Measurements from ENCODE around the gene CCN6.
"Not testable (repeated sequence)": the region's sequence is repeated elsewhere in the genome, so short reads cannot be mapped to it uniquely, and the experiment has no call there.

Gene CCN6

DNA sequence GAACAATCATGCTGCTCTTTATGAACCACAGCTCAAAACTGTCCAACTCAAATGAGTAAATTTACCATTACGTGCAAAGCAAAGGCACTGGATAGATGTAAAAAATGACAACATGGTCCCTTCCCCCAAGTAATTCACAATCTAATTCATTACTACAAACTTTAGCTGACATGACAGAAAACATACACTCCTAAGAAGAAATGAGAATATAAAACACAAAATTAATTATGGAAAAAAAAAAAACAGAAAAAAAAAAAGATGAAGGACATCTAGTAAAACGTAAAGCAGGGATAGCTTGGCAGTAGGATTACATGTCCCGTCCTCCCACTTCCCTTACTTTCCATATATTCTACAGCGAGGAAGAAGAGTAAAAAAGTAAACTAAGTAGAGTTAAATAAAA, 27.7 kb downstream of the CCN6 start:
- no peak for DNase-seq (ENCODE audit: low read depth, low spot score)
- Histone ChIP-seq H3K4me3 (no peak overlapping the region), H3K27ac (no peak overlapping the region; the same call in 1 of the 2 replicates), H3K9me3 (ENCODE audit: low read depth, low read length) (no peaks in the 10 kb centered on the region), H3K36me3 (ENCODE audit: insufficient read depth, low read length) (peaks cover 70% of the 10 kb centered on the region), H3K9ac (ENCODE audit: insufficient read length) (no peak overlapping the region)
- TF ChIP-seq EZH2 (IDR thresholded peaks at IDR 0.05) = no peak
- TF ChIP-seq POLR2AphosphoS5 (IDR thresholded peaks at IDR 0.05; ENCODE audit: borderline replicate concordance, low read depth, low read length) = no peak
- no peak for TF ChIP-seq FOXP2 (optimal IDR thresholded peaks at IDR 0.05; ENCODE audit: control extremely low read depth, extremely low read length, insufficient read depth)

GRCh38 chr6:112085286-112086065, 31.6 kb downstream of the CCN6 start:
- H3K4me3 ChIP-seq = no peak overlapping the region
- no peak overlapping the region for H3K9ac ChIP-seq (ENCODE audit: insufficient read length)
- no peak overlapping the region for H3K27ac ChIP-seq
- TF ChIP-seq FOXP2 (optimal IDR thresholded peaks at IDR 0.05; ENCODE audit: control extremely low read depth, extremely low read length, insufficient read depth) = no peak
- TF ChIP-seq EZH2 (IDR thresholded peaks at IDR 0.05) = no peak
- no peak for TF ChIP-seq POLR2AphosphoS5 (IDR thresholded peaks at IDR 0.05; ENCODE audit: borderline replicate concordance, low read depth, low read length)
- H3K36me3 ChIP-seq (ENCODE audit: insufficient read depth, low read length) = peaks cover 33% of the 10 kb centered on the region
- no peak for DNase-seq (ENCODE audit: low read depth, low spot score)
- no peaks in the 10 kb centered on the region for H3K9me3 ChIP-seq (ENCODE audit: low read depth, low read length)

DNA sequence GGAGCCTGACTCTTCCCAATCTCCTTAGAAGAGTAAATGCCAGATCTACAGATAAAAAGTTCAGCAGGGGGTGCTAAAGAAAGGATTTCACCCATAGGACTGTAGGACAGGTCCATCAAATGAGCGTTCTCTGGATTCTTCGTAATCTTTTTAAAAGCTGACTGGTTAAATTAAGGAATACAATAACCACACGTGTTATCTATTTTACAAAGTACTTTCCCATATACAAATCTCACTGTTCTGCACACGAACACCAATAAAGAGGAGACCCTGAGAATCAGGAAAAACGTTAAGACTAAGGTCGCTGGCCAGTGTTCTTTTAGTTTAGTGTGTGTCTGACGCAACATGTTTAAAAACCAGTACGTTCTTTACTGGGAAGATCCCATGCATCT, 32.8 kb downstream of the CCN6 start:
- H3K36me3 ChIP-seq (ENCODE audit: insufficient read depth, low read length) = peaks cover 23% of the 10 kb centered on the region
- peak overlapping the region; percentile 91 for H3K9ac ChIP-seq (ENCODE audit: insufficient read length)
- DNase-seq (ENCODE audit: low read depth, low spot score) = no peak
- peak overlapping the region; percentile 98 for H3K4me3 ChIP-seq
- TF ChIP-seq POLR2AphosphoS5 (IDR thresholded peaks at IDR 0.05; ENCODE audit: borderline replicate concordance, low read depth, low read length) = no peak
- peak overlapping the region; percentile 62; the same call in 1 of the 2 replicates for H3K27ac ChIP-seq
- H3K9me3 ChIP-seq (ENCODE audit: low read depth, low read length) = no peaks in the 10 kb centered on the region

DNA sequence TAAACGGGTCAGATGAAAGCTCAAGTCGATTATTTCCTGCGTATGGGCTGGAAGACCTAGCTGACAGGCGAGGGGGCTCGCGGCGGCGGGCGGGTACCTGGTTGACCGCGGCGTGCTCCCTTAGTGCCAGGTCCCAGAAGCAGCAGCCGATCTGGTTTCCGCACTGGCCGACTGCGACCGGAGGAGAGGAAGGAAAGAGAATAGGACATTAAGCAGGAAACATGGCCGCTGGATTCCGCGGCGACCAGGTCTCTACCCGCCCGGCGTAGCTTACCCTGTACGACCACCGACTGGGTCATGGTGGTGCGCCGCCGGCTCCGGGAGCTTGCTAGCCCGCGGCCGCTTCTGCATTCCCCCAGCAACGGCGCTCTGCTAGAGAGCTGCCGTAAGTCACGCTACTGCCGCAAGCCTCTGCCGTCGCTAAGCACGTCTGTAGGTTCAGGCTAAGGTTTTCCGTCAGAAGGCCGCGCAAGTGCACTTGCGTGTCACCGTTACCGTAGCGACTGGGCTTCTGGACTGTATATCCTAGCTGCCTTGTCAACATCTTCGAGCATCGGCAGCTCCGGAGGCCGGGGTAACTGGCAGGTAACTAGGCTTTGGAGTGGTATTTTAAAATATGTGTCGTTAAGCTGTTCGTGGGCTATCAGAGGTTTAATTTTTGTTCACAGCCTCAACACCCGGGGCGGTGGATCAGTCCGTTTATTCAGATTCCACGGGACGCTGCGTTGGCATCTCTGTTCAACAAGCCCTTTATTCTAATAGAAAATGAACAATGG, 33.4 kb downstream of the CCN6 start, which contains the start of the genes FAM229B and TUBE1:
TSS of gene FAM229B (plus strand) at position 456 of the 776 bp plus-strand sequence. CDS start 11,693 bp downstream, outside the sequence.
TSS of gene TUBE1 (minus strand) at position 347 of the 776 bp plus-strand sequence. CDS start at position 299, 48 bp downstream.
- peaks cover 23% of the 10 kb centered on the region for H3K36me3 ChIP-seq (ENCODE audit: insufficient read depth, low read length)
- peak; percentile 70 for DNase-seq (ENCODE audit: low read depth, low spot score)
- peak within 1 kb of the TSS; percentile 98 for H3K4me3 ChIP-seq
- TF ChIP-seq FOXP2 (optimal IDR thresholded peaks at IDR 0.05; ENCODE audit: control extremely low read depth, extremely low read length, insufficient read depth) (peak; percentile 90), EZH2 (IDR thresholded peaks at IDR 0.05) (no peak), POLR2AphosphoS5 (IDR thresholded peaks at IDR 0.05; ENCODE audit: borderline replicate concordance, low read depth, low read length) (peak; percentile 95)
- H3K27ac ChIP-seq = peak within 1 kb of the TSS; percentile 62; the same call in 1 of the 2 replicates
- peak within 1 kb of the TSS; percentile 91 for H3K9ac ChIP-seq (ENCODE audit: insufficient read length)
- H3K9me3 ChIP-seq (ENCODE audit: low read depth, low read length) = no peaks in the 10 kb centered on the region

GRCh38 chr6:112087916-112088315, 34.0 kb downstream of the CCN6 start:
- TF ChIP-seq FOXP2 (optimal IDR thresholded peaks at IDR 0.05; ENCODE audit: control extremely low read depth, extremely low read length, insufficient read depth) (no peak), POLR2AphosphoS5 (IDR thresholded peaks at IDR 0.05; ENCODE audit: borderline replicate concordance, low read depth, low read length) (no peak), EZH2 (IDR thresholded peaks at IDR 0.05) (no peak)
- Histone ChIP-seq H3K27ac (no peak overlapping the region), H3K4me3 (peak overlapping the region; percentile 98), H3K9me3 (ENCODE audit: low read depth, low read length) (no peaks in the 10 kb centered on the region), H3K36me3 (ENCODE audit: insufficient read depth, low read length) (peaks cover 23% of the 10 kb centered on the region), H3K9ac (ENCODE audit: insufficient read length) (peak overlapping the region; percentile 91)
- DNase-seq (ENCODE audit: low read depth, low spot score) = no peak

GRCh38 chr6:112096901-112097300, 43.0 kb downstream of the CCN6 start:
- no peak overlapping the region for H3K27ac ChIP-seq
- DNase-seq (ENCODE audit: low read depth, low spot score) = no peak
- TF ChIP-seq FOXP2 (optimal IDR thresholded peaks at IDR 0.05; ENCODE audit: control extremely low read depth, extremely low read length, insufficient read depth) = no peak
- no peak for TF ChIP-seq POLR2AphosphoS5 (IDR thresholded peaks at IDR 0.05; ENCODE audit: borderline replicate concordance, low read depth, low read length)
- no peak for TF ChIP-seq EZH2 (IDR thresholded peaks at IDR 0.05)
- no peak overlapping the region for H3K9ac ChIP-seq (ENCODE audit: insufficient read length)
- no peaks in the 10 kb centered on the region for H3K9me3 ChIP-seq (ENCODE audit: low read depth, low read length)
- H3K4me3 ChIP-seq = no peak overlapping the region
- no peaks in the 10 kb centered on the region for H3K36me3 ChIP-seq (ENCODE audit: insufficient read depth, low read length)

GRCh38 chr6:112100561-112100960, 46.7 kb downstream of the CCN6 start:
- no peak for DNase-seq (ENCODE audit: low read depth, low spot score)
- no peaks in the 10 kb centered on the region for H3K36me3 ChIP-seq (ENCODE audit: insufficient read depth, low read length)
- H3K4me3 ChIP-seq = no peak overlapping the region
- no peaks in the 10 kb centered on the region for H3K9me3 ChIP-seq (ENCODE audit: low read depth, low read length)
- H3K27ac ChIP-seq = no peak overlapping the region
- H3K9ac ChIP-seq (ENCODE audit: insufficient read length) = no peak overlapping the region
- no peak for TF ChIP-seq FOXP2 (optimal IDR thresholded peaks at IDR 0.05; ENCODE audit: control extremely low read depth, extremely low read length, insufficient read depth)
- no peak for TF ChIP-seq POLR2AphosphoS5 (IDR thresholded peaks at IDR 0.05; ENCODE audit: borderline replicate concordance, low read depth, low read length)
- TF ChIP-seq EZH2 (IDR thresholded peaks at IDR 0.05) = no peak

DNA sequence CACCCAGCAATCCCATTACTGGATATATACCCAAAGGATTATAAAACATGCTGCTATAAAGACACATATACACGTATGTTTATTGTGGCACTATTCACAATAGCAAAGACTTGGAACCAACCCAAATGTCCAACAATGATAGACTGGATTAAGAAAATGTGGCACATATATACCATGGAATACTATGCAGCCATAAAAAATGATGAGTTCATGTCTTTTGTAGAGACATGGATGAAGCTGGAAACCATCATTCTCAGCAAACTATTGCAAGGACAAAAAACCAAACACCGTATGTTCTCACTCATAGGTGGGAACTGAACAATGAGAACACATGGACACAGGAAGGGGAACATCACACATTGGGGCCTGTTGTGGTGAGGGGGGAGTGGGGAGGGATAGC, 52.1 kb downstream of the CCN6 start:
- not testable (repeated sequence) for H3K9ac ChIP-seq (ENCODE audit: insufficient read length); H3K27ac ChIP-seq; H3K9me3 ChIP-seq (ENCODE audit: low read depth, low read length); H3K4me3 ChIP-seq; DNase-seq (ENCODE audit: low read depth, low spot score); H3K36me3 ChIP-seq (ENCODE audit: insufficient read depth, low read length)
